Forelimb muscle (tissue), 1 donor: ENCODE measurements around the gene ABHD11. TPM values are rescaled to one million over a fixed set of nuclear protein-coding genes. Genes with fewer than 3 reads are reported as not detected.
"Not testable (repeated sequence)": the region's sequence is repeated elsewhere in the genome, so short reads cannot be mapped to it uniquely, and the experiment has no call there.

Source experiments
- DNase-seq: peaks from one replicate; pipeline ENCODE4 v3.0.0-alpha.2; 2013; ENCODE audit warnings: low read depth
- polyA plus RNA-seq: library from polyadenylated mRNA; unstranded; fragments of 120-200 nt; gene quantifications from one replicate; pipeline ENCODE4 v1.2.1, GENCODE V29; 2013; ENCODE audit not compliant: insufficient read length

Gene ABHD11, protein sequence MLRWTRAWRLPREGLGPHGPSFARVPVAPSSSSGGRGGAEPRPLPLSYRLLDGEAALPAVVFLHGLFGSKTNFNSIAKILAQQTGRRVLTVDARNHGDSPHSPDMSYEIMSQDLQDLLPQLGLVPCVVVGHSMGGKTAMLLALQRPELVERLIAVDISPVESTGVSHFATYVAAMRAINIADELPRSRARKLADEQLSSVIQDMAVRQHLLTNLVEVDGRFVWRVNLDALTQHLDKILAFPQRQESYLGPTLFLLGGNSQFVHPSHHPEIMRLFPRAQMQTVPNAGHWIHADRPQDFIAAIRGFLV
- 10.7 TPM for polyA plus RNA-seq

GRCh38 chr7:73738612-73739386 is at the start of gene ABHD11:
TSS of gene ABHD11 (minus strand) at chr7:73738802. CDS start at chr7:73738770, 32 bp downstream.
- DNase-seq = peak; percentile 70

GRCh38 chr7:73787786-73788048 is 49.1 kb upstream of the ABHD11 start:
- not testable (repeated sequence) for DNase-seq

GRCh38 chr7:73786588-73786987 is 48.0 kb upstream of the ABHD11 start:
- DNase-seq = no peak

- DNase-seq = no peak
Measured at GRCh38 chr7:73779517-73779916, 40.9 kb upstream of the ABHD11 start.

DNA sequence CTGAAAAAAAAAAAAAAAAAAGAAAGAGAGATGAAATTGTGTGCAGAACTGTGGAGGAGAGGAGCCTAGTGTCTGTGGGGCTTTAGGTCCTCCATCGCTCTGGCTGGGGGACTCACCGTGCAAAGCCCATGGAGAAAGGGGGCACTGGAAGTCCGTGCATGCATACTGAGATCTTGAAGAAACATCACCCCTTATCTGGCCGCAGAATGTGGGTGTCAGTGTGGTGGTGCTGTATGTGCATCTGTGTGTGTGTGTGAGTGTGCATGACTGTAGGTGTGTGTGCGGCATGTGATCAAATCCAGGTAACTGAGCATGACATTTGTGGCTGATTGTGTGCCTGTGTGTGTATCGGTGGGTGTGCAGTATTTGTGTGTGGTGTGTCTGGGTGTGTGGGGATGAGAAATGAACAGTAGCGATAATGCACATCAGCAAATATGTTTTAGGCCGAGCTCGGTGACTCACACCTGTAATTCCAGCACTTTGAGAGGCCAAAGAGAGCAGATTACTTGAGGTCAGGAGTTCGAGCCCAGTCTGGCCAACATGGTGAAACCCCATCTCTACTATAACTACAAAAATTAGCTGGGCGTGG is 40.3 kb upstream of the ABHD11 start:
- no peak for DNase-seq

DNA sequence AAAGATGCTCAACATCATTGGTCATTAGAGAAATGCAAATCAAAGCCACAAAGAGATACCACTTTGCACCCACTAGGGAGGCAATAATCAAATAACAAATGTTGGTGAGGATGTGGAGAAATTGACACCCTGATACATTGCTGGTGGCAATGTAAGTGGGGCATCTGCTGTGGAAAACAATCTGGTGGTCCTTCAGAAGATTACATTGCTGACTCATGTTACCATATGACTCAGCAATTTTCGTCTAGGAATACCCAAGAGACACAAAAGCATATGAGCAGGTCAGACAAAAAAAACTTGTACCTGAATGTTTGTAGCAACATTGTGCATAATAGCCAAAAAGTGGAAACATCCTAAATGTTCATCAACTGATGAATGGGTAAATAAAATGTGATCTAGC is 36.3 kb upstream of the ABHD11 start:
- no peak for DNase-seq

- no peak for DNase-seq
Measured at GRCh38 chr7:73773700-73774517, 35.3 kb upstream of the ABHD11 start.

- DNase-seq = no peak
Measured at GRCh38 chr7:73770860-73771670, 32.5 kb upstream of the ABHD11 start.

DNA sequence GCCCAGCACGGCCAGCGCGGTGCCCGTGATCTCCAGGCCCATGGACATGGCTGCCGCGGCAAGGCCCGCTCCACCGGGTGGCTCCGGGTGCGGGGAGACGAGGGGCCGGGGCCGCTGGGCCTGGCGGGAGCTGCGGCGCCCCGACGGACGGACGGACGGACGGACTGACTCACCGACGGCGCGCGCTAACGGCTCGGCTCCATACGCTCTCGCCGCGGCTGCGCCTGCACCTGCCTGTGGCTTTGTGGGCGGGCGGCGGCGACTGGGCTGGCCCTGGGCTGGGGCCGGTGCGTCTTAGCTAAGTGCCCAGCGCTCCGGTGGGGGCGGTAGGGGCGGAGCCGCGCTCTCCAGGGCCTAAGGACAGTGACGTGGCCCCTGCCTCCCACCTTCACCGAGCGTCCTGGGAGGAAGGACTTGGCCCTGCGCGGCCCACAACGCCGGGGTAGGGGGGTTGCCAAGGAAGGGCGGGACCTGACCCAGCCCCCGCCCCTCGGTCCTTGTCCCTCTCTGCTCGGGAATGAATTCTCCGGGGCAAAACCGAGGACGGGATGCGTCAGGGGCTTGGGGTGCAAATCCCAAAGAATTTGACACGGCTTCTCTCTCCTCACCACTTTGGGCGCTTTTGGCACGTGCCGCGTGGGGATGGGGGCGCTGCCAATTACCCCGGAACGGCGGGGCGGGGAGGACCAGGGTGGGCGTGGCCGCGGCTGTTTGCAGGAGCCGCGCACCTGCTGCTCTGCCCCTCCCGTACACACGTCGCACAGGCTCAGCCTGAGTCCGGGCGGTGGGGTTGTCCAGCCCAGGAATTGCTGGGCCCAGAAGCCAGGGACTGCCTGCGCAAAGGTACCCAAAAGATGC is 31.6 kb upstream of the ABHD11 start, which contains the start of gene CLDN3:
TSS of gene CLDN3 (minus strand) at position 269 of the 858 bp plus-strand sequence. CDS start at position 48, 221 bp downstream.
- no peak for DNase-seq

DNA sequence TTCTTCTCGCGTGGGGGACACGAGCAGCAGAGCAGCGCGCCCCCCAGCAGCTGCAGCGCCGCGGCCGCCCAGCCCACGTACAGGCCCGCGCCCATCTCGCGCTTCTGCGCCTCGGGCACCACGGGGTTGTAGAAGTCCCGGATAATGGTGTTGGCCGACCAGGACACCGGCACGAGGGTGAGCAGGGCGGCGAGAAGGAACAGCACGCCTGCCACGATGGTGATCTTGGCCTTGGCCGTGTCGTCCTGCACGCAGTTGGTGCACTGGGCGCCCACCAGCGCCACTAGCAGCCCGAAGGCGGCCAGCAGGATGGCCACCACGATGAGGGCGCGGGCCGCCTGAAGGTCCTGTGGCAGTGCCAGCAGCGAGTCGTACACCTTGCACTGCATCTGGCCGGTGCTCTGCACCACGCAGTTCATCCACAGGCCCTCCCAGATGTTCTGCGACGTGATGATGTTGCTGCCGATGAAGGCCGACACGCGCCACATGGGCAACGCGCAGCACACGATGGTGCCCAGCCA is 30.9 kb upstream of the ABHD11 start:
- DNase-seq = no peak

GRCh38 chr7:73768641-73769480 is 30.3 kb upstream of the ABHD11 start:
- DNase-seq = no peak

- DNase-seq = no peak
Measured at GRCh38 chr7:73766556-73767229, 28.1 kb upstream of the ABHD11 start.

DNA sequence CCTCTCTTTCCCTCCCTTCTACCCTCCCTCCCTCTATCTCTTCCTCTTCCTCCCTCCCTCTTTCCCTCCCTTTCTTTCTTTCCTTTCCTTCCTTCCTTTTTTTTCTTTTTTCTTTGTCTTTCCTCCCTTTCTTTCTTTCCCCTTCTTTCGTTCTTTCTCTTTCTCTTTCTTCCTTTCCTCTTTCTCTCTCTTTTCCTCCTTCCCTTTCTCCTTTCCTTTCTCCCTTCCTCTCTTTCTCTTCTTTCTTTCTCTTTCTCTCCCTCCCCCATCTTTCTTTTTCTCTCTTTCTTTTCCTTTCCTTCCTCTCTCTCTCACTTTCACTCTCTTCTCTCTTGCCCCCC is 24.0 kb upstream of the ABHD11 start:
- DNase-seq = no peak

GRCh38 chr7:73761854-73762658 is 23.5 kb upstream of the ABHD11 start:
- no peak for DNase-seq

- no peak for DNase-seq
Measured at GRCh38 chr7:73758581-73759138, 20.1 kb upstream of the ABHD11 start.

DNA sequence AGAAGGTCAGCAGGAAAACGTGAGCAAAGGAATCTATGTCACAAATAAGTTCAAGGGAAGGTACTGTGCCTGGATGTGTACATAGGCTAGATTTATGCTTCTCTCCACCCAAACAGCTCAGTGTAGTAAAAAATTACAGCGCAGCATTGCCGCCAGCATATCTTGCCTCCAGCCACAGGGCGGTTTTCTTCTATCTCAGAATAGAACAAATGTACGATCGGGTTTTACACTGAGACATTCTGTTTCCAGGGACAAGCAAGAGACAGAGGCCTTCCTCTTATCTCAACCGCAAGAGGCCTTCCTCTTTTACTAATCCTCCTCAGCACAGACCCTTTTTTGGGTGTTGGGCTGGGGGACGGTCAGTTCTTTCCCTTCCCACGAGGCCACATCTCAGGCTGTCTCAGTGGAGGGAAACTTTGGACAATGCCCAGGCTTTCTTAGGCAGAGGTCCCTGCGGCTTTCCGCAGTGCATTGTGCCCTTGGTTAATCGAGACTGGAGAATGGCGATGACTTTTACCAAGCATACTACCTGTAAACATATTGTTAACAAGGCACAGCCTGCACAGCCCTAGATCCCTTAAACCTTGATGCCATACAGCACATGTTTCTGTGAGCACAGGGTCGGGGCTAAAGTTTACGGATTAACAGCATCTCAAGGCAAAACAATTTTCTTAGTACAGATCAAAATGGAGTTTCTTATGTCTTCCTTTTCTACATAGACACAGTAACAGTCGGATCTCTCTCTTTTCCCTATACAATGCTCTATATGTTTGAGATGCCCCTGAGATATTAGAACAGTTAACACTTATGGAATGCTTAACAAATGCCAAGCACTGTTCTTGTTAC is 11.6 kb upstream of the ABHD11 start:
- no peak for DNase-seq
